OCI-LY7 (cell line): ENCODE results near the gene APLP1.

Experiments
- EZH2phosphoT487 ChIP-seq: fragments of 200-600 bp; sonication (generic); IDR thresholded peaks from 2 replicates; pipeline ENCODE4 v1.6.1; 2018; ENCODE audit warnings: low read depth, borderline replicate concordance, mild to moderate bottlenecking, mixed run types, antibody characterized with exemption, low read length, moderate library complexity, mixed read lengths
- TF ChIP-seq, protein P1 (sequence below): fragments of 200-600 bp; sonication (generic); conservative IDR thresholded peaks from 2 replicates; pipeline ENCODE4 v1.5.1; 2014; ENCODE audit warnings: mild to moderate bottlenecking, antibody characterized with exemption, low read length, moderate library complexity, mixed read lengths

DNA sequence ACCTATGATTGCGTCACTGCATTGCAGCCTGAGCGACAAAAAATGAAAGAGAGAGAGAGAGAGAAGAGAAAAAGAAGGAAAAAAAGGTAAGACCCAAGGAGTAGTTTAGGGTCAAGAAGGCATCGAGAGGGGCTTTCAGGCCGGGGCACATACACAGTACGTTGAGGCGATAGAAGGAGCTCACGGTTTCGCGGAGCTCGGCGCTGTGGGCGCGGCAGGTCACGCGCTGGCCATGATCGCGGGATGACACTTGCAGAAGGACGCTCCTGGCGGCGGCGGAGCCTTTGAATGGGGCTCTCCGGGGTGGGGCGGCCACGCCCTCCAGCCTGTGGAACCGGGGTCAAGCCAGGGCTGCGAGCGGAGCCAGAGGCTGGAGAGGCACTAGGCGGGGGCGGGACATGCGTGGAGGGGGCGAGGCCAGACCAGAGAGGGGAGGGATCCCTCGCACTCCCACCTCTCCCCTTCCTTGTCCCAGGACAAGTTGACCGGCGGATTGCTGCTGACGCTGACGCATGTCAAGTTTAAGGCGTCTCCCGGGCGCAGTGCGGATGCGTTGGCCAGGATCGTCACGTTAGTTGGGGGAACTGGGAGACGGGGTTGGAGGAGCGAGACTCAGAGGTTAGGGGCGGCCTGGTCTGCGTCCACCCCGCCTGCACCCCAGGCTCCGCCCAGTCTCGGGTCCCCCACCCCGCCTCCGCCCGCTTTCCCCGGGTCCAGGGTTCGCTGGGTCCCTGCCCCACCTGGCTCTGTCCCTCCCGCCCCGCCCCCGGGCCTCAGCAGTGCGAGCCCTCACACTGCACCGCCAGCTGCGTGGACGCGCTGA, 22.9 kb upstream of the APLP1 start:
- TF ChIP-seq, protein P1, sequence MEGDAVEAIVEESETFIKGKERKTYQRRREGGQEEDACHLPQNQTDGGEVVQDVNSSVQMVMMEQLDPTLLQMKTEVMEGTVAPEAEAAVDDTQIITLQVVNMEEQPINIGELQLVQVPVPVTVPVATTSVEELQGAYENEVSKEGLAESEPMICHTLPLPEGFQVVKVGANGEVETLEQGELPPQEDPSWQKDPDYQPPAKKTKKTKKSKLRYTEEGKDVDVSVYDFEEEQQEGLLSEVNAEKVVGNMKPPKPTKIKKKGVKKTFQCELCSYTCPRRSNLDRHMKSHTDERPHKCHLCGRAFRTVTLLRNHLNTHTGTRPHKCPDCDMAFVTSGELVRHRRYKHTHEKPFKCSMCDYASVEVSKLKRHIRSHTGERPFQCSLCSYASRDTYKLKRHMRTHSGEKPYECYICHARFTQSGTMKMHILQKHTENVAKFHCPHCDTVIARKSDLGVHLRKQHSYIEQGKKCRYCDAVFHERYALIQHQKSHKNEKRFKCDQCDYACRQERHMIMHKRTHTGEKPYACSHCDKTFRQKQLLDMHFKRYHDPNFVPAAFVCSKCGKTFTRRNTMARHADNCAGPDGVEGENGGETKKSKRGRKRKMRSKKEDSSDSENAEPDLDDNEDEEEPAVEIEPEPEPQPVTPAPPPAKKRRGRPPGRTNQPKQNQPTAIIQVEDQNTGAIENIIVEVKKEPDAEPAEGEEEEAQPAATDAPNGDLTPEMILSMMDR, result no peak
- no peak for TF ChIP-seq EZH2phosphoT487
